Panc1 (cell line): ENCODE data around the gene VIM. TPM values are rescaled to one million over a fixed set of nuclear protein-coding genes. Genes with fewer than 3 reads are reported as not detected.
"Not testable (repeated sequence)": the region's sequence is repeated elsewhere in the genome, so short reads cannot be mapped to it uniquely, and the experiment has no call there.

Experiments used
- ATAC-seq: fragments of 200-7000 bp; cut with Tn5 transposase; 2 replicates; pipeline ENCODE4 v1.9.1; 2020; ENCODE audit warnings: mild to moderate bottlenecking, moderate library complexity
- BruUV-seq: library from RNA; stranded (reverse); fragments of 400-500 nt; replicated peaks from 2 replicates; lab custom pipeline; 2021; lab: Mats Ljungman, UMichigan
- CTCF ChIA-PET: fragments of 300-600 bp; sonication (Branson Sonifier 250); formaldehyde crosslinking; loops from one replicate; lab custom pipeline; 2022; ENCODE audit warnings: antibody characterized with exemption; lab: Charles Lee
- POLR2A ChIA-PET: fragments of 300-600 bp; sonication (Branson Sonifier 250); formaldehyde crosslinking; loops from one replicate; lab custom pipeline; 2022; ENCODE audit warnings: antibody characterized with exemption; lab: Charles Lee
- DNase-seq: peaks from one replicate; pipeline ENCODE4 v3.0.0-alpha.2; 2010; ENCODE audit warnings: low read depth, low spot score
- H3K27ac ChIP-seq: 2 replicates; pipeline ENCODE4 v1.5.1; 2011; ENCODE audit warnings: mild to moderate bottlenecking, low read length, inconsistent platforms
- H3K27me3 ChIP-seq: fragments of 200-500 bp; sonication (Bioruptor generic); 2 replicates; pipeline ENCODE4 v1.6.0; 2014; ENCODE audit warnings: low read length, inconsistent platforms; ENCODE audit not compliant: control insufficient read depth, insufficient read depth
- H3K36me3 ChIP-seq: fragments of 200-500 bp; sonication (Bioruptor generic); 2 replicates; pipeline ENCODE4 v1.5.1; 2014; ENCODE audit warnings: inconsistent platforms, mild to moderate bottlenecking, low read length, moderate library complexity; ENCODE audit not compliant: control insufficient read depth, insufficient read depth
- H3K4me1 ChIP-seq: 2 replicates; pipeline ENCODE4 v1.5.1; 2011; ENCODE audit warnings: inconsistent platforms, mild to moderate bottlenecking, low read length, moderate library complexity; ENCODE audit not compliant: control insufficient read depth, insufficient read depth
- H3K4me3 ChIP-seq, 2 experiments: 2 replicates each; pipeline ENCODE4 v1.5.1; 2011 to 2012; ENCODE audit warnings: low read depth in 2 of 2, low read length in 2 of 2, mild to moderate bottlenecking in 2 of 2, inconsistent platforms in 1 of 2, moderate library complexity in 1 of 2
- H3K9me3 ChIP-seq: fragments of 200-500 bp; sonication (Bioruptor generic); 2 replicates; pipeline ENCODE4 v1.5.1; 2014; ENCODE audit warnings: low read depth, mild to moderate bottlenecking, inconsistent platforms, low read length, moderate library complexity; ENCODE audit not compliant: control insufficient read depth, insufficient read depth
- CTCF ChIP-seq: fragments of 450-650 bp; IDR thresholded peaks from 2 replicates; pipeline ENCODE4 v1.5.1; 2017; ENCODE audit warnings: mild to moderate bottlenecking
- POLR2AphosphoS5 ChIP-seq: IDR thresholded peaks from 2 replicates; pipeline ENCODE4 v1.6.1; 2012; ENCODE audit warnings: mild to moderate bottlenecking, low read depth, low read length, moderate library complexity
- REST ChIP-seq, 2 experiments: IDR thresholded peaks; 2 replicates each; pipeline ENCODE4 v1.6.1; 2011 to 2012; ENCODE audit warnings: low read depth in 2 of 2, control low read depth in 1 of 2, low read length in 1 of 2, mild to moderate bottlenecking in 1 of 2, moderate library complexity in 1 of 2; ENCODE audit not compliant: insufficient read depth in 1 of 2
- SIN3A ChIP-seq: IDR thresholded peaks from 2 replicates; pipeline ENCODE4 v1.6.1; 2012; ENCODE audit warnings: low read depth, mild to moderate bottlenecking, low read length, moderate library complexity, borderline replicate concordance; ENCODE audit not compliant: insufficient read depth
- TCF7L2 ChIP-seq: IDR thresholded peaks from 2 replicates; pipeline ENCODE4 v1.6.1; 2011; ENCODE audit warnings: mild to moderate bottlenecking, low read depth, low read length, inconsistent platforms
- in situ Hi-C: cut with HindIII; loops from 2 replicates; pipeline ENCODE4 v1.10.0; 2016; ENCODE audit warnings: low sequenced_read_pairs, low pct_unique_long_range_greater_than_20kb
- intact Hi-C: fragments of 100-400 bp; cut with micrococcal nuclease; formaldehyde crosslinking; loops from one replicate; pipeline ENCODE4 v1.10.0; 2022; ENCODE audit not compliant: unreplicated experiment
- total RNA-seq: library from RNA; stranded (reverse); gene quantifications from one replicate; pipeline ENCODE4 v1.2.1, GENCODE V29; 2021; ENCODE audit not compliant: unreplicated experiment

Gene VIM
- total RNA-seq, 1 experiment from 2014 or later, result 3,436 TPM

DNA sequence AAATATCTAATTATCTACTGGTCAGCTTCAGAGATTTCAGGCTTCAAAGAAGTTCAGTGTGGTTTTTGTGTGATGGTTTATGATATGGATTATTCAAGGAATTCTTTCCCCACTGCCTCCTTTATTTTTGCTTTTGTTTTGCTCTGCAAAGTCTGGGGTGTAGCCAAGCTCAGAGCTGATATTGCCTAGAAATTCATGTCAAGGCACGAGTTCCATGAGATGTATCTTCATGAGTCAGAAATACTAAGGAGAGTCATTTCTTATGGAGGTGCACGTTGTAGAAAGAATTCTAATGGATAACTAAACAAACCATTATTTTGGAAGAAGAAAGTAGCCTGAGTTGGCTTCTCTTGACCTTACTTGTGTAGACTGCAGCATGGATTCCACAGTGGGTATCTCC, 37.4 kb downstream of the VIM start:
- Histone ChIP-seq H3K4me3 (no peak overlapping the region), H3K36me3 (no peaks in the 10 kb centered on the region), H3K4me1 (no peaks in the 10 kb centered on the region), H3K27ac (no peak overlapping the region), H3K27me3 (no peaks in the 10 kb centered on the region), H3K9me3 (peaks cover 18% of the 10 kb centered on the region; the same call in 1 of the 2 replicates)
- in situ Hi-C loops, result no loop called here
- DNase-seq (no peak), ATAC-seq (no peak)
- POLR2A ChIA-PET, result no interaction called here
- CTCF ChIA-PET, result no interaction called here
- no TSS peak for BruUV-seq
- intact Hi-C loops, result no loop called here
- no peak for TF ChIP-seq SIN3A

DNA sequence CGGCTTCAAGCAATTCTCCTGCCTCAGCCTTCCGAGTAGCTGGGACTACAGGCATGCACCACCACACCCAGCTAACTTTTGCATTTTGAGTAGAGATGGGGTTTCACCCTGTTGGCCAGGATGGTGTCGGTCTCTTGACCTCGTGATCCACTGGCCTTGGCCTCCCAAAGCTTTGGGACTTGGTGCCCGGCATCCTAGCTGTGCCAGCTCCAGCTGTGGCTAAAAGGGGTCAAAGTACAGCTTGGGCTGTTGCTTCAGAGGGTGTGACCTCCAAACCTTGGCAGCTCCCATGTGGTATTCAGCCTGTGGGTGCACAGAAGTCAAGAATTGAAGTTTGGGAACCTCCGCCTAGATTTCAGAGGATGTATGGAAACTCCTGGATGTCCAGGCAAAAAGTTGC, 38.5 kb downstream of the VIM start:
- peaks cover 14% of the 10 kb centered on the region; the same call in 1 of the 2 replicates for H3K9me3 ChIP-seq
- in situ Hi-C loops, intact Hi-C loops, H3K4me3 ChIP-seq, CTCF ChIA-PET, BruUV-seq, DNase-seq, ATAC-seq, POLR2A ChIA-PET, H3K4me1 ChIP-seq, H3K27ac ChIP-seq, H3K27me3 ChIP-seq, H3K36me3 ChIP-seq: not testable (repeated sequence)

DNA sequence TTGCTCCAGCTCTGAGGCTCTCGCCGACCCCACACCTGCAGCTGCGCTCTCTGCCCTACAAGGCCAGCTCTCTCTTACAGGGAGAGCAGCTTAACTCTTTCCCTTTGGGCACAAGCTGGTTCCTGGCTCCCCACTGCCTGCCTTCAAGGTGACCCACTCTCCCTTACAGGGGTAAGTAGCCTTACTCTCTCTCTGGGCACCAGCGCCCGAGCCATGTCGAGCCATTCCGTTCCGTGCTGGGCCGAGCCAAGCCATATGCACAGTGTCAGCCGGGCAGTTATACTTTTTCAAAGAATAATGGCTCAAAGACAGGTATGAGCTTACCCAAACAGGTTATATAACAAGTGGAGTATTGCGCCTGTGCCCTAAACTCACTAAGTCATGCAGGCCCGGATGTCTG, 44.6 kb downstream of the VIM start:
- ChIA-PET CTCF (no interaction called here), POLR2A (no interaction called here)
- Histone ChIP-seq H3K27ac (no peak overlapping the region), H3K9me3 (no peaks in the 10 kb centered on the region; the same call in 1 of the 2 replicates), H3K4me1 (no peaks in the 10 kb centered on the region), H3K36me3 (no peaks in the 10 kb centered on the region), H3K4me3 (no peak overlapping the region), H3K27me3 (no peaks in the 10 kb centered on the region)
- intact Hi-C loops, result no loop called here
- no TSS peak for BruUV-seq
- TF ChIP-seq SIN3A (no peak), TCF7L2 (no peak), REST (IDR thresholded peaks at IDR 0.05; ENCODE audit: insufficient read depth in 1 of 2, low read depth in 2 of 2, low read length in 1 of 2) (no peak), POLR2AphosphoS5 (no peak), CTCF (no peak)
- ATAC-seq (no peak), DNase-seq (no peak)
- in situ Hi-C loops, result no loop called here
